Epithelial cell of proximal tubule (primary cell): ENCODE measurements around the gene NUP98. TPM values are rescaled to one million over a fixed set of nuclear protein-coding genes. Genes with fewer than 3 reads are reported as not detected.

ENCODE experiments used
- DNase-seq: peaks from one replicate; pipeline ENCODE4 v3.0.0-alpha.2; 2011; ENCODE audit warnings: low read depth
- H3K4me3 ChIP-seq: 2 replicates; pipeline ENCODE4 v1.5.1; 2011; ENCODE audit warnings: low read depth, mild to moderate bottlenecking, low read length
- total RNA-seq: library from RNA; depleted of rRNA; stranded (reverse); fragments of >200 nt; gene quantifications from 2 replicates; pipeline ENCODE4 v1.2.3, GENCODE V29; 2015
- TF ChIP-seq, protein P1 (sequence below): conservative IDR thresholded peaks from 2 replicates; pipeline ENCODE4 v1.5.1; 2012; ENCODE audit warnings: low read depth, mild to moderate bottlenecking, low read length

Gene NUP98
- total RNA-seq, 1 donor from 2014 or later, result 74.8 TPM

DNA sequence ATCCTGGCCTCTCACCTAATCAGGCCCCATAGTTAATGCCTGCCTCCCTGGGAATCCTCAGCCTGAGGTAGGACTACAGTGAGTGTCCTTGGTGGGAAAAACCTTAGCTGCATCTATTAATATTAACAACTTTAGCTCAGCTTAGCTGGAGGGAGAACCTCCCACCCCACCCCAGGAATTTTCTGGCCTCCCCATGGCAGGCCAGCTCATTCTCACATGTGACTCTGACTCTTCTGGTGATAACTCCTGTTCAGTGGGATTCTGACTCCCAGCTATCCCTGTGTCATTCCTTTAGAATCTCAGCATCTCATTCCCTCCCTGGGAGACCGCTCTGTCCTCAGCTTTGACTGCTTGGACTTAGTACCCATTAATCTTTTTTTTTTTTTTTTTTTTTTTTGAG is 170.1 kb downstream of the NUP98 start:
- peak; percentile 99 for DNase-seq
- TF ChIP-seq, protein P1, sequence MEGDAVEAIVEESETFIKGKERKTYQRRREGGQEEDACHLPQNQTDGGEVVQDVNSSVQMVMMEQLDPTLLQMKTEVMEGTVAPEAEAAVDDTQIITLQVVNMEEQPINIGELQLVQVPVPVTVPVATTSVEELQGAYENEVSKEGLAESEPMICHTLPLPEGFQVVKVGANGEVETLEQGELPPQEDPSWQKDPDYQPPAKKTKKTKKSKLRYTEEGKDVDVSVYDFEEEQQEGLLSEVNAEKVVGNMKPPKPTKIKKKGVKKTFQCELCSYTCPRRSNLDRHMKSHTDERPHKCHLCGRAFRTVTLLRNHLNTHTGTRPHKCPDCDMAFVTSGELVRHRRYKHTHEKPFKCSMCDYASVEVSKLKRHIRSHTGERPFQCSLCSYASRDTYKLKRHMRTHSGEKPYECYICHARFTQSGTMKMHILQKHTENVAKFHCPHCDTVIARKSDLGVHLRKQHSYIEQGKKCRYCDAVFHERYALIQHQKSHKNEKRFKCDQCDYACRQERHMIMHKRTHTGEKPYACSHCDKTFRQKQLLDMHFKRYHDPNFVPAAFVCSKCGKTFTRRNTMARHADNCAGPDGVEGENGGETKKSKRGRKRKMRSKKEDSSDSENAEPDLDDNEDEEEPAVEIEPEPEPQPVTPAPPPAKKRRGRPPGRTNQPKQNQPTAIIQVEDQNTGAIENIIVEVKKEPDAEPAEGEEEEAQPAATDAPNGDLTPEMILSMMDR, result no peak

DNA sequence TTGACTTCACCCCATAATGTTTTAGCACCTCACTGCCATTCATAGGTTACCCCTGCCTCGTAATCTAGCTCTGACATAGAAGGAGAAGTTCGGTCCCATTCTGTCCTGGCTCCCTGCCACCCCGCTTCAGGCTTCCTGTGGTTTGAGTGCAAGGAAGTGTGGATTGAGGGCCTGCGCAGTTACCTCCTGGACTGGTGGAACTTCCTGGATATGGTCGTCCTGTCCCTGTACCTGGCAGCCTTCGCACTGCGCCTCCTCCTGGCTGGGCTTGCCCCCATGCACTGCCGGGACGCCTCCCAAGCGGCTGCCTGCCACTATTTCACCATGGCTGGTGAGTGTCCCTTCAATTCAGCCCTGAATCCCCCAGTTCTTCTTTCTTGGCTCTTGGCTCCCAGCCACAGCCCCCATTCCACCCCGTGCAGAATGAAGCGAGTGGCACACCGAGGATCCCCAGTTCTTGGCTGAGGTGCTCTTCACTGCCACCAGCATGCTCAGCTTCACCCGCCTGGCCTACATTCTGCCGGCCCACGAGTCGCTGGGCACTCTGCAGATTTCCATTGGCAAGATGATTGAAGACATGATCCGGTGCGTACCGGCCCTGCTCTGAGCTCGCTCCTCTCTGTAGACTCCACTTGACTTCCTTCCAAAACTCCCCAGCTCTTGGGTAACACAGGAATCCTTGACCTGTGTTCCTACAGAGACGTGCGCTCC is 170.9 kb downstream of the NUP98 start:
- DNase-seq, result no peak

More for the DNA sequence above, 170.1 kb downstream of the NUP98 start:
- no peak overlapping the region for H3K4me3 ChIP-seq

More for the DNA sequence above, 170.9 kb downstream of the NUP98 start:
- no peak overlapping the region for H3K4me3 ChIP-seq
- TF ChIP-seq, protein P1, result no peak

Other genes starting within 250 kb of the NUP98 start
- gene ART5, start 155.6 kb downstream of the NUP98 start, total RNA-seq, result 0.51 and 1.6 TPM in 2 replicates
- not detected in 2 replicates for gene ART1, start 152.4 kb downstream of the NUP98 start, total RNA-seq
- gene CHRNA10, start 126.2 kb downstream of the NUP98 start, total RNA-seq, result 0.23 and 0.65 TPM in 2 replicates
- gene PGAP2, start 11.0 kb upstream of the NUP98 start, total RNA-seq, result 14.1 and 27.9 TPM in 2 replicates
- 43.8 and 47.3 TPM in 2 replicates for gene RHOG, start 43.4 kb upstream of the NUP98 start, total RNA-seq
- gene STIM1, start 58.1 kb upstream of the NUP98 start, total RNA-seq, result 14.9 and 16.5 TPM in 2 replicates